ENCODE measurements around the gene WDR88.
"Not testable (repeated sequence)": the region's sequence is repeated elsewhere in the genome, so short reads cannot be mapped to it uniquely, and the experiment has no call there.

Gene WDR88

GRCh38 chr19:33139165-33139564, 7.3 kb downstream of the WDR88 start:
- ATAC-seq (replicated peaks) (no peak), DNase-seq (no peak)
- H3K27me3 Mint-ChIP-seq, result peaks cover 12 to 46% of the 10 kb centered on the region in 2 donors
- no peak overlapping the region for H3K4me3 Mint-ChIP-seq
- H3K27ac Mint-ChIP-seq, result no peak overlapping the region
- H3K36me3 Mint-ChIP-seq (ENCODE audit: insufficient read depth), result no peaks in the 10 kb centered on the region
- H3K9me3 Mint-ChIP-seq, result no peaks in the 10 kb centered on the region
- H3K4me1 Mint-ChIP-seq (ENCODE audit: low read depth in 2 of 2), result peaks cover 5 to 8% of the 10 kb centered on the region in 2 donors

GRCh38 chr19:33143897-33144405, 12.0 kb downstream of the WDR88 start:
- no peaks in the 10 kb centered on the region for H3K9me3 Mint-ChIP-seq
- H3K27ac Mint-ChIP-seq, result no peak overlapping the region
- peak; percentile 53 to 70 (median 68) for DNase-seq
- H3K36me3 Mint-ChIP-seq (ENCODE audit: insufficient read depth), result no peaks in the 10 kb centered on the region
- H3K27me3 Mint-ChIP-seq, result peaks cover 12 to 34% of the 10 kb centered on the region in 2 donors
- no peak overlapping the region for H3K4me3 Mint-ChIP-seq
- ATAC-seq (replicated peaks), result peak; percentile 99
- H3K4me1 Mint-ChIP-seq (ENCODE audit: low read depth in 2 of 2), result peaks cover 3 to 5% of the 10 kb centered on the region in 2 donors

GRCh38 chr19:33146209-33146608, 14.3 kb downstream of the WDR88 start:
- H3K4me3 Mint-ChIP-seq, result no peak overlapping the region
- H3K27ac Mint-ChIP-seq, result no peak overlapping the region
- ATAC-seq (replicated peaks), result no peak

GRCh38 chr19:33147538-33147937, 15.6 kb downstream of the WDR88 start:
- H3K4me1 Mint-ChIP-seq (ENCODE audit: low read depth in 2 of 2), result peaks cover 3 to 5% of the 10 kb centered on the region in 2 donors
- H3K4me3 Mint-ChIP-seq, result no peak overlapping the region
- peaks cover 4% of the 10 kb centered on the region for H3K36me3 Mint-ChIP-seq (ENCODE audit: insufficient read depth)
- no peaks in the 10 kb centered on the region for H3K9me3 Mint-ChIP-seq
- no peak for ATAC-seq (replicated peaks)
- H3K27ac Mint-ChIP-seq, result peak overlapping the region in 1 of 2 donors; percentile 62
- H3K27me3 Mint-ChIP-seq, result peaks cover 0 to 10% of the 10 kb centered on the region in 2 donors
- DNase-seq, result no peak

More at GRCh38 chr19:33146209-33146608, 14.3 kb downstream of the WDR88 start:
- DNase-seq, result no peak
- Mint-ChIP-seq H3K36me3 (ENCODE audit: insufficient read depth) (peaks cover 4% of the 10 kb centered on the region), H3K9me3 (no peaks in the 10 kb centered on the region), H3K27me3 (peaks cover 12 to 23% of the 10 kb centered on the region in 2 donors), H3K4me1 (ENCODE audit: low read depth in 2 of 2) (peaks cover 3 to 5% of the 10 kb centered on the region in 2 donors)

GRCh38 chr19:33150852-33151518, 19.1 kb downstream of the WDR88 start:
- no peaks in the 10 kb centered on the region for H3K27me3 Mint-ChIP-seq
- peaks cover 4% of the 10 kb centered on the region for H3K36me3 Mint-ChIP-seq (ENCODE audit: insufficient read depth)
- H3K4me3 Mint-ChIP-seq, result no peak overlapping the region
- no peaks in the 10 kb centered on the region for H3K4me1 Mint-ChIP-seq (ENCODE audit: low read depth in 2 of 2)
- ATAC-seq (replicated peaks) (no peak), DNase-seq (no peak)
- no peak overlapping the region for H3K27ac Mint-ChIP-seq
- H3K9me3 Mint-ChIP-seq, result no peaks in the 10 kb centered on the region

- peaks cover 4% of the 10 kb centered on the region for H3K36me3 Mint-ChIP-seq (ENCODE audit: insufficient read depth)
- no peaks in the 10 kb centered on the region for H3K27me3 Mint-ChIP-seq
- H3K27ac Mint-ChIP-seq, result no peak overlapping the region
- H3K9me3 Mint-ChIP-seq, result no peaks in the 10 kb centered on the region
- H3K4me1 Mint-ChIP-seq (ENCODE audit: low read depth in 2 of 2), result no peaks in the 10 kb centered on the region
- no peak overlapping the region for H3K4me3 Mint-ChIP-seq
- no peak for ATAC-seq (replicated peaks)
- DNase-seq, result no peak
Observed at GRCh38 chr19:33152176-33152575, 20.3 kb downstream of the WDR88 start.

- DNase-seq; H3K4me3 Mint-ChIP-seq; H3K9me3 Mint-ChIP-seq; H3K27me3 Mint-ChIP-seq; H3K4me1 Mint-ChIP-seq (ENCODE audit: low read depth in 2 of 2); H3K27ac Mint-ChIP-seq; ATAC-seq (replicated peaks); H3K36me3 Mint-ChIP-seq (ENCODE audit: insufficient read depth): not testable (repeated sequence)
Observed at GRCh38 chr19:33152625-33153024, 20.7 kb downstream of the WDR88 start.

- ATAC-seq (replicated peaks); H3K36me3 Mint-ChIP-seq (ENCODE audit: insufficient read depth); DNase-seq; H3K4me3 Mint-ChIP-seq; H3K27me3 Mint-ChIP-seq; H3K9me3 Mint-ChIP-seq: not testable (repeated sequence)
- Mint-ChIP-seq H3K27ac (peak overlapping the region in 1 of 2 donors; percentile 4), H3K4me1 (ENCODE audit: low read depth in 2 of 2) (peaks cover 8 to 11% of the 10 kb centered on the region in 2 donors)
Observed at GRCh38 chr19:33154313-33154712, 22.4 kb downstream of the WDR88 start.

- Mint-ChIP-seq H3K4me3 (no peak overlapping the region), H3K27ac (no peak overlapping the region), H3K27me3 (no peaks in the 10 kb centered on the region), H3K4me1 (ENCODE audit: low read depth in 2 of 2) (peaks cover 25 to 27% of the 10 kb centered on the region in 2 donors), H3K9me3 (no peaks in the 10 kb centered on the region), H3K36me3 (ENCODE audit: insufficient read depth) (peaks cover 3% of the 10 kb centered on the region)
- DNase-seq (no peak), ATAC-seq (replicated peaks) (no peak)
Observed at GRCh38 chr19:33156334-33156733, 24.4 kb downstream of the WDR88 start.

- Mint-ChIP-seq H3K36me3 (ENCODE audit: insufficient read depth) (peaks cover 3% of the 10 kb centered on the region), H3K4me1 (ENCODE audit: low read depth in 2 of 2) (peaks cover 26 to 30% of the 10 kb centered on the region in 2 donors), H3K27ac (peak overlapping the region; percentile 59 to 87), H3K27me3 (no peaks in the 10 kb centered on the region), H3K4me3 (peak overlapping the region; percentile 60 to 64), H3K9me3 (no peaks in the 10 kb centered on the region)
- DNase-seq (no peak), ATAC-seq (replicated peaks) (no peak)
Observed at GRCh38 chr19:33157906-33158305, 26.0 kb downstream of the WDR88 start.

- peak overlapping the region; percentile 59 to 87 for H3K27ac Mint-ChIP-seq
- peak overlapping the region; percentile 60 to 64 for H3K4me3 Mint-ChIP-seq
- no peaks in the 10 kb centered on the region for H3K27me3 Mint-ChIP-seq
- DNase-seq (no peak), ATAC-seq (replicated peaks) (no peak)
- H3K9me3 Mint-ChIP-seq, result no peaks in the 10 kb centered on the region
- H3K4me1 Mint-ChIP-seq (ENCODE audit: low read depth in 2 of 2), result peaks cover 26 to 30% of the 10 kb centered on the region in 2 donors
- peaks cover 3% of the 10 kb centered on the region for H3K36me3 Mint-ChIP-seq (ENCODE audit: insufficient read depth)
Observed at GRCh38 chr19:33158365-33158764, 26.5 kb downstream of the WDR88 start.

- H3K27ac Mint-ChIP-seq, result peak overlapping the region in 1 of 2 donors; percentile 87
- no peak overlapping the region for H3K4me3 Mint-ChIP-seq
Observed at GRCh38 chr19:33159149-33159548, 27.2 kb downstream of the WDR88 start.

GRCh38 chr19:33159893-33160292, 28.0 kb downstream of the WDR88 start:
- Mint-ChIP-seq H3K27ac (peak overlapping the region; percentile 78), H3K9me3 (no peaks in the 10 kb centered on the region), H3K36me3 (ENCODE audit: insufficient read depth) (peaks cover 3% of the 10 kb centered on the region), H3K4me1 (ENCODE audit: low read depth in 2 of 2) (peaks cover 27 to 31% of the 10 kb centered on the region in 2 donors), H3K27me3 (no peaks in the 10 kb centered on the region), H3K4me3 (peak overlapping the region; percentile 54 to 68)
- ATAC-seq (replicated peaks), result no peak
- no peak for DNase-seq

More at GRCh38 chr19:33159149-33159548, 27.2 kb downstream of the WDR88 start:
- Mint-ChIP-seq H3K9me3 (no peaks in the 10 kb centered on the region), H3K36me3 (ENCODE audit: insufficient read depth) (peaks cover 3% of the 10 kb centered on the region), H3K27me3 (no peaks in the 10 kb centered on the region), H3K4me1 (ENCODE audit: low read depth in 2 of 2) (peaks cover 26 to 30% of the 10 kb centered on the region in 2 donors)
- DNase-seq (no peak), ATAC-seq (replicated peaks) (no peak)

GRCh38 chr19:33161201-33161600, 29.3 kb downstream of the WDR88 start:
- H3K4me3 Mint-ChIP-seq, result peak overlapping the region; percentile 22 to 68
- no peaks in the 10 kb centered on the region for H3K27me3 Mint-ChIP-seq
- peaks cover 3% of the 10 kb centered on the region for H3K36me3 Mint-ChIP-seq (ENCODE audit: insufficient read depth)
- ATAC-seq (replicated peaks) (no peak), DNase-seq (no peak)
- H3K9me3 Mint-ChIP-seq, result no peaks in the 10 kb centered on the region
- peak overlapping the region; percentile 78 for H3K27ac Mint-ChIP-seq
- peaks cover 30 to 34% of the 10 kb centered on the region in 2 donors for H3K4me1 Mint-ChIP-seq (ENCODE audit: low read depth in 2 of 2)

Data from effector memory CD8-positive, alpha-beta T cell (primary cell).